HEK293 (cell line): Measurements from ENCODE around the gene MGLL.

Experiments
- CTCF ChIA-PET: fragments of 350-600 bp; formaldehyde crosslinking; extraction: SDS; loops from one replicate; lab custom pipeline; 2021; ENCODE audit warnings: antibody characterized with exemption; lab: Yijun Ruan, JAX
- POLR2A ChIA-PET: fragments of 300-600 bp; formaldehyde crosslinking; extraction: SDS; loops from one replicate; lab custom pipeline; 2020; ENCODE audit warnings: antibody characterized with exemption, inconsistent platforms; lab: Yijun Ruan, JAX
- H3K27ac ChIP-seq: fragments of 200-500 bp; sonication (Bioruptor generic); 2 replicates; pipeline ENCODE4 v1.5.1; 2014; ENCODE audit warnings: low read depth, low read length, control low read depth, inconsistent platforms; ENCODE audit errors: extremely low read depth
- H3K36me3 ChIP-seq, 2 experiments: fragments of 200-500 bp in 1 of 2; sonication (Bioruptor generic) in 1 of 2; 1 replicate in 1 of 2; 2 replicates in 1 of 2; pipeline ENCODE4 v1.5.1; 2014 to 2017; ENCODE audit warnings: inconsistent platforms in 2 of 2, low read length in 2 of 2; ENCODE audit not compliant: control insufficient read depth in 2 of 2, insufficient read depth in 1 of 2
- H3K4me1 ChIP-seq: fragments of 200-500 bp; sonication (Bioruptor generic); 2 replicates; pipeline ENCODE4 v1.5.1; 2014; ENCODE audit warnings: mild to moderate bottlenecking, low read length, inconsistent platforms; ENCODE audit not compliant: control insufficient read depth, insufficient read depth
- H3K4me3 ChIP-seq: 2 replicates; pipeline ENCODE4 v1.5.1; 2011; ENCODE audit warnings: low read depth, mild to moderate bottlenecking, control low read depth, low read length, moderate library complexity
- H3K9me3 ChIP-seq: fragments of 200-500 bp; sonication (Bioruptor generic); 2 replicates; pipeline ENCODE4 v1.5.1; 2014; ENCODE audit warnings: low read depth, low read length, inconsistent platforms; ENCODE audit not compliant: control insufficient read depth, insufficient read depth
- HOXC10 ChIP-seq: sonication (generic); formaldehyde crosslinking; IDR thresholded peaks from 2 replicates; pipeline ENCODE4 v1.8.1; 2023; ENCODE audit warnings: mild to moderate bottlenecking, missing genetic modification reagents
- HOXD13 ChIP-seq: sonication (generic); formaldehyde crosslinking; IDR thresholded peaks from 2 replicates; pipeline ENCODE4 v1.8.0; 2022; ENCODE audit warnings: missing genetic modification reagents, borderline replicate concordance
- KLF1 ChIP-seq: fragments of 450-650 bp; formaldehyde crosslinking; IDR thresholded peaks from 2 replicates; pipeline ENCODE4 v1.5.1; 2016; ENCODE audit warnings: missing biosample characterization, missing genetic modification characterization
- SCRT2 ChIP-seq: fragments of 450-650 bp; formaldehyde crosslinking; IDR thresholded peaks from 2 replicates; pipeline ENCODE4 v1.5.1; 2016; ENCODE audit warnings: missing biosample characterization, missing genetic modification characterization
- SP2 ChIP-seq: fragments of 450-650 bp; formaldehyde crosslinking; IDR thresholded peaks from 2 replicates; pipeline ENCODE4 v1.5.1; 2016; ENCODE audit warnings: missing biosample characterization, missing genetic modification characterization
- ZFHX2 ChIP-seq: fragments of 450-650 bp; formaldehyde crosslinking; conservative IDR thresholded peaks from 2 replicates; pipeline ENCODE4 v1.5.1; 2016; ENCODE audit warnings: missing biosample characterization, missing genetic modification characterization
- ZFP41 ChIP-seq: fragments of 450-650 bp; formaldehyde crosslinking; IDR thresholded peaks from 2 replicates; pipeline ENCODE4 v1.5.1; 2016; ENCODE audit warnings: missing biosample characterization, missing genetic modification characterization, borderline replicate concordance
- ZIC2 ChIP-seq: fragments of 450-650 bp; formaldehyde crosslinking; IDR thresholded peaks from 2 replicates; pipeline ENCODE4 v1.5.1; 2016; ENCODE audit warnings: missing biosample characterization, missing genetic modification characterization
- ZNF10 ChIP-seq: fragments of 450-650 bp; formaldehyde crosslinking; IDR thresholded peaks from 2 replicates; pipeline ENCODE4 v1.5.1; 2017; ENCODE audit warnings: missing biosample characterization, missing genetic modification characterization
- ZNF121 ChIP-seq: fragments of 450-650 bp; formaldehyde crosslinking; IDR thresholded peaks from 2 replicates; pipeline ENCODE4 v1.5.1; 2016; ENCODE audit warnings: missing biosample characterization, missing genetic modification characterization
- ZNF19 ChIP-seq: fragments of 450-650 bp; formaldehyde crosslinking; IDR thresholded peaks from 2 replicates; pipeline ENCODE4; 2016; ENCODE audit warnings: missing biosample characterization, missing genetic modification characterization, low read depth
- ZNF274 ChIP-seq, 2 experiments: fragments of 200-500 bp in 1 of 2; fragments of 450-650 bp in 1 of 2; sonication (Bioruptor generic) in 1 of 2; formaldehyde crosslinking in 1 of 2; IDR thresholded peaks; 2 replicates each; pipeline versions ENCODE4 v1.5.1 to v1.6.1; 2014 to 2016; ENCODE audit warnings: borderline replicate concordance in 1 of 2, inconsistent platforms in 1 of 2, low read length in 1 of 2, missing biosample characterization in 1 of 2, missing genetic modification characterization in 1 of 2
- ZNF324 ChIP-seq: fragments of 450-650 bp; formaldehyde crosslinking; IDR thresholded peaks from 2 replicates; pipeline ENCODE4 v1.5.1; 2016; ENCODE audit warnings: missing biosample characterization, missing genetic modification characterization
- ZNF366 ChIP-seq: fragments of 450-650 bp; formaldehyde crosslinking; conservative IDR thresholded peaks from 2 replicates; pipeline ENCODE4 v1.5.1; 2016; ENCODE audit warnings: missing biosample characterization, missing genetic modification characterization
- ZNF530 ChIP-seq: fragments of 450-650 bp; formaldehyde crosslinking; IDR thresholded peaks from 2 replicates; pipeline ENCODE4 v1.5.1; 2016; ENCODE audit warnings: low read depth, missing biosample characterization, missing genetic modification characterization
- ZNF544 ChIP-seq: fragments of 450-650 bp; formaldehyde crosslinking; IDR thresholded peaks from 2 replicates; pipeline ENCODE4 v1.5.0; 2017; ENCODE audit warnings: missing biosample characterization, missing genetic modification characterization
- ZNF548 ChIP-seq: fragments of 450-650 bp; formaldehyde crosslinking; IDR thresholded peaks from 2 replicates; pipeline ENCODE4 v1.5.1; 2016; ENCODE audit warnings: missing biosample characterization, missing genetic modification characterization
- ZNF555 ChIP-seq: fragments of 450-650 bp; formaldehyde crosslinking; conservative IDR thresholded peaks from 2 replicates; pipeline ENCODE4 v1.5.1; 2017; ENCODE audit warnings: missing biosample characterization, mild to moderate bottlenecking, missing genetic modification characterization, inconsistent platforms
- ZNF558 ChIP-seq: fragments of 450-650 bp; formaldehyde crosslinking; IDR thresholded peaks from 2 replicates; pipeline ENCODE4 v1.5.1; 2016; ENCODE audit warnings: missing biosample characterization, missing genetic modification characterization
- ZNF654 ChIP-seq: fragments of 450-650 bp; formaldehyde crosslinking; IDR thresholded peaks from 2 replicates; pipeline ENCODE4 v1.5.1; 2016; ENCODE audit warnings: low read depth, missing biosample characterization, missing genetic modification characterization
- ZNF664 ChIP-seq: fragments of 450-650 bp; formaldehyde crosslinking; IDR thresholded peaks from 2 replicates; pipeline ENCODE4 v1.5.1; 2016; ENCODE audit warnings: missing biosample characterization, missing genetic modification characterization
- ZNF747 ChIP-seq: fragments of 450-650 bp; formaldehyde crosslinking; IDR thresholded peaks from 2 replicates; pipeline ENCODE4 v1.5.1; 2016; ENCODE audit warnings: missing biosample characterization, missing genetic modification characterization
- ZNF843 ChIP-seq: fragments of 450-650 bp; formaldehyde crosslinking; IDR thresholded peaks from 2 replicates; pipeline ENCODE4 v1.5.1; 2016; ENCODE audit warnings: missing biosample characterization, missing genetic modification characterization
- ZSCAN16 ChIP-seq: fragments of 450-650 bp; formaldehyde crosslinking; IDR thresholded peaks from 2 replicates; pipeline ENCODE4 v1.5.1; 2016; ENCODE audit warnings: missing biosample characterization, missing genetic modification characterization
- TF ChIP-seq, protein P1 (sequence below): fragments of 450-650 bp; formaldehyde crosslinking; IDR thresholded peaks from 2 replicates; pipeline ENCODE4 v1.5.1; 2016; ENCODE audit warnings: missing biosample characterization, missing genetic modification characterization
- TF ChIP-seq, protein P2 (sequence below): fragments of 450-650 bp; formaldehyde crosslinking; IDR thresholded peaks from 2 replicates; pipeline ENCODE4 v1.5.1; 2017; ENCODE audit warnings: missing biosample characterization, missing genetic modification characterization
- TF ChIP-seq, protein P3 (sequence below): fragments of 450-650 bp; formaldehyde crosslinking; IDR thresholded peaks from 2 replicates; pipeline ENCODE4; 2016; ENCODE audit warnings: missing biosample characterization, missing genetic modification characterization
- TF ChIP-seq, protein P4 (sequence below): fragments of 450-650 bp; formaldehyde crosslinking; IDR thresholded peaks from 2 replicates; pipeline ENCODE4 v1.5.1; 2016; ENCODE audit warnings: missing biosample characterization, missing genetic modification characterization

Gene MGLL

DNA sequence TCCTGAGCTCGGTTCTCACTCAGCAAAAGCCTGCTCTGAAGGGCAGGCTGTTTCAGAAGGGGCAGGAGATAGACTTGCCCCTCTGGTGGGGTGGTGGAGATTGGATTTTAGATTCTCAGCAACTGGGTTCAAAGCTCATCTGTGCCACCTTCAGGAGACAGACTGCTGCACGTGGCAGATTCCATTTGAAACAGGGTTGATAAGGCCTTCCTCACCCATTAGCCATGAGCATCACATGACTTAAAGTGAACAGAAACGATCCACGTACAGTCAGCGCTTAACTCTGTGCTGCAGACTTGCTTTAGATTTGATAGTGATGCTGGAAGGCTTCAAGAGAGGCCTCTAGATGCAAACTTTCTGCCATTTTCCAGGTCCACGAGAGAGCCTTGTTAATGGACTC is 35.0 kb upstream of the MGLL start:
- no peaks in the 10 kb centered on the region for H3K36me3 ChIP-seq
- POLR2A ChIA-PET = no interaction called here
- no peak overlapping the region for H3K27ac ChIP-seq
- H3K4me3 ChIP-seq = no peak overlapping the region
- no peaks in the 10 kb centered on the region for H3K9me3 ChIP-seq
- CTCF ChIA-PET = interaction anchor here (1.2 kb wide), 1 partner anchor 161 kb away, joined by 3 read pairs; no protein-coding TSS in a partner anchor
- TF ChIP-seq, protein P1, sequence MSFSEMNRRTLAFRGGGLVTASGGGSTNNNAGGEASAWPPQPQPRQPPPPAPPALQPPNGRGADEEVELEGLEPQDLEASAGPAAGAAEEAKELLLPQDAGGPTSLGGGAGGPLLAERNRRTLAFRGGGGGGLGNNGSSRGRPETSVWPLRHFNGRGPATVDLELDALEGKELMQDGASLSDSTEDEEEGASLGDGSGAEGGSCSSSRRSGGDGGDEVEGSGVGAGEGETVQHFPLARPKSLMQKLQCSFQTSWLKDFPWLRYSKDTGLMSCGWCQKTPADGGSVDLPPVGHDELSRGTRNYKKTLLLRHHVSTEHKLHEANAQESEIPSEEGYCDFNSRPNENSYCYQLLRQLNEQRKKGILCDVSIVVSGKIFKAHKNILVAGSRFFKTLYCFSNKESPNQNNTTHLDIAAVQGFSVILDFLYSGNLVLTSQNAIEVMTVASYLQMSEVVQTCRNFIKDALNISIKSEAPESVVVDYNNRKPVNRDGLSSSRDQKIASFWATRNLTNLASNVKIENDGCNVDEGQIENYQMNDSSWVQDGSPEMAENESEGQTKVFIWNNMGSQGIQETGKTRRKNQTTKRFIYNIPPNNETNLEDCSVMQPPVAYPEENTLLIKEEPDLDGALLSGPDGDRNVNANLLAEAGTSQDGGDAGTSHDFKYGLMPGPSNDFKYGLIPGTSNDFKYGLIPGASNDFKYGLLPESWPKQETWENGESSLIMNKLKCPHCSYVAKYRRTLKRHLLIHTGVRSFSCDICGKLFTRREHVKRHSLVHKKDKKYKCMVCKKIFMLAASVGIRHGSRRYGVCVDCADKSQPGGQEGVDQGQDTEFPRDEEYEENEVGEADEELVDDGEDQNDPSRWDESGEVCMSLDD (tag by site-specific recombination) = no peak
- no peak for TF ChIP-seq ZNF324 (tag by site-specific recombination)
- no peak for TF ChIP-seq ZNF530
- no peak for TF ChIP-seq ZNF366 (tag by site-specific recombination)
- H3K4me1 ChIP-seq = no peaks in the 10 kb centered on the region

DNA sequence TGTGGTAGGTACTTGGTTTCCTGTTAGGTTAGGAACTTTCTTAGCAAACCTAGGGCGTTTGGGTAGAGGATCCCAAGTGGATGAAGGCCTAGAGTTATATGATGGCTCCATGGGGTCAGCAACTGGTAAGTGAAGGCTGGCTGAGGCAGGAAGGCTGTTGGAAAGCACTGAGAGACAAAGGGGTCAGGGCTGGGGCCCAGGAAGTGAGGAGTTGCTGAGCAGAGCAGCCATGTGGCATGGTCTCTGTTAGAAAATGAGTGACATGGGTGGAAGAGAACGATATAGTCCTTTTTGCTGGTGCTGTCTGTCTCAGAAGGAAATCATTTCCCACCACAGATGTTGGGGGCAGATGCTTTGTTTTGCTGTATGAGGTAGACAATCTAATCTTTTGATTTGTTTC is 34.5 kb upstream of the MGLL start:
- Histone ChIP-seq H3K9me3 (no peaks in the 10 kb centered on the region), H3K4me3 (no peak overlapping the region), H3K4me1 (no peaks in the 10 kb centered on the region), H3K27ac (no peak overlapping the region), H3K36me3 (no peaks in the 10 kb centered on the region)
- CTCF ChIA-PET = interaction anchor here (1.2 kb wide), 1 partner anchor 161 kb away, joined by 3 read pairs; no protein-coding TSS in a partner anchor
- no peak for TF ChIP-seq ZNF654 (tag by site-specific recombination)
- TF ChIP-seq HOXD13 (CRISPR knock-in tag) = no peak
- TF ChIP-seq ZFP41 (tag by site-specific recombination) = no peak
- TF ChIP-seq, protein P2, sequence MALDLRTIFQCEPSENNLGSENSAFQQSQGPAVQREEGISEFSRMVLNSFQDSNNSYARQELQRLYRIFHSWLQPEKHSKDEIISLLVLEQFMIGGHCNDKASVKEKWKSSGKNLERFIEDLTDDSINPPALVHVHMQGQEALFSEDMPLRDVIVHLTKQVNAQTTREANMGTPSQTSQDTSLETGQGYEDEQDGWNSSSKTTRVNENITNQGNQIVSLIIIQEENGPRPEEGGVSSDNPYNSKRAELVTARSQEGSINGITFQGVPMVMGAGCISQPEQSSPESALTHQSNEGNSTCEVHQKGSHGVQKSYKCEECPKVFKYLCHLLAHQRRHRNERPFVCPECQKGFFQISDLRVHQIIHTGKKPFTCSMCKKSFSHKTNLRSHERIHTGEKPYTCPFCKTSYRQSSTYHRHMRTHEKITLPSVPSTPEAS (tag by site-specific recombination) = no peak
- TF ChIP-seq ZNF747 (tag by site-specific recombination) = no peak
- TF ChIP-seq ZNF366 (tag by site-specific recombination) = no peak
- TF ChIP-seq KLF1 (tag by site-specific recombination) = no peak
- TF ChIP-seq ZSCAN16 (tag by site-specific recombination) = no peak
- TF ChIP-seq ZNF10 = no peak
- TF ChIP-seq, protein P3, sequence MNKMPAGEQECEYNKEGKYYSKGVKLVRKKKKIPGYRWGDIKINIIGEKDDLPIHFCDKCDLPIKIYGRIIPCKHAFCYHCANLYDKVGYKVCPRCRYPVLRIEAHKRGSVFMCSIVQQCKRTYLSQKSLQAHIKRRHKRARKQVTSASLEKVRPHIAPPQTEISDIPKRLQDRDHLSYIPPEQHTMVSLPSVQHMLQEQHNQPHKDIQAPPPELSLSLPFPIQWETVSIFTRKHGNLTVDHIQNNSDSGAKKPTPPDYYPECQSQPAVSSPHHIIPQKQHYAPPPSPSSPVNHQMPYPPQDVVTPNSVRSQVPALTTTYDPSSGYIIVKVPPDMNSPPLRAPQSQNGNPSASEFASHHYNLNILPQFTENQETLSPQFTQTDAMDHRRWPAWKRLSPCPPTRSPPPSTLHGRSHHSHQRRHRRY (tag by site-specific recombination) = no peak
- no peak for TF ChIP-seq ZNF843
- TF ChIP-seq ZNF548 = no peak
- no peak for TF ChIP-seq ZNF19 (tag by site-specific recombination)
- POLR2A ChIA-PET = no interaction called here

DNA sequence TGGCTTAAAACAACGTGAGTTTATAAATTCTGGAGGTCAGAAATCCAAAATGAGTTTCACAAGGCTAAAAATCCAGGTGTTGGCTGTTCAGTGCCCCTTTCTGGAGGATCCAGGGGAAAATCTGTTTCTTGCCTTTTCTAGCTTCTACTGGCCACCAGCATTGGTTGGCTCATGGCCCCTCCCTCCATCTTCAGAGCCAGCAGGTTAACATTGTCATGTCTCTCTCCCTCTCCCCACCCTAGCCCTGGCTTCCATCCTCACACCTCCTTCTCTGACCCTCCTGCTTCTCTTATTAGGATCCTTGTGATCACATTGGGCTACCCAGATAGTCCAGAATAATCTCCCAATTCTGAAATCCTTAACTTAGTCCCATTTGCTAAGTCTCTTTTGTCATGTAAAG is 32.9 kb upstream of the MGLL start:
- CTCF ChIA-PET = no interaction called here
- H3K9me3 ChIP-seq = no peaks in the 10 kb centered on the region
- H3K36me3 ChIP-seq = no peaks in the 10 kb centered on the region
- POLR2A ChIA-PET = no interaction called here
- no peaks in the 10 kb centered on the region for H3K4me1 ChIP-seq
- H3K4me3 ChIP-seq = no peak overlapping the region
- no peak overlapping the region for H3K27ac ChIP-seq
- TF ChIP-seq ZNF274 (IDR thresholded peaks at IDR 0.05; ENCODE audit: low read length) (no peak), ZNF274 (tag by site-specific recombination; IDR thresholded peaks at IDR 0.05; ENCODE audit: borderline replicate concordance) (no peak), ZNF664 (tag by site-specific recombination) (no peak), SP2 (tag by site-specific recombination) (no peak), ZNF19 (tag by site-specific recombination) (no peak), ZNF544 (tag by site-specific recombination) (no peak), ZIC2 (tag by site-specific recombination) (no peak), HOXC10 (CRISPR knock-in tag) (no peak), ZNF366 (tag by site-specific recombination) (no peak), SCRT2 (tag by site-specific recombination) (no peak), ZNF555 (tag by site-specific recombination) (no peak), ZNF558 (no peak), ZFHX2 (tag by site-specific recombination) (no peak), ZNF121 (tag by site-specific recombination) (no peak), ZNF654 (tag by site-specific recombination) (no peak)
- TF ChIP-seq, protein P4, sequence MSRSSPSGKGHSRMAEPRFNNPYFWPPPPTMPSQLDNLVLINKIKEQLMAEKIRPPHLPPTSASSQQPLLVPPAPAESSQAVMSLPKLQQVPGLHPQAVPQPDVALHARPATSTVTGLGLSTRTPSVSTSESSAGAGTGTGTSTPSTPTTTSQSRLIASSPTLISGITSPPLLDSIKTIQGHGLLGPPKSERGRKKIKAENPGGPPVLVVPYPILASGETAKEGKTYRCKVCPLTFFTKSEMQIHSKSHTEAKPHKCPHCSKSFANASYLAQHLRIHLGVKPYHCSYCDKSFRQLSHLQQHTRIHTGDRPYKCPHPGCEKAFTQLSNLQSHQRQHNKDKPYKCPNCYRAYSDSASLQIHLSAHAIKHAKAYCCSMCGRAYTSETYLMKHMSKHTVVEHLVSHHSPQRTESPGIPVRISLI (tag by site-specific recombination) = no peak
